AG04450 (cell line): ENCODE measurements around the gene XXYLT1. TPM values are rescaled to one million over a fixed set of nuclear protein-coding genes. Genes with fewer than 3 reads are reported as not detected.

ENCODE experiments used
- CTCF ChIA-PET: fragments of 300-600, 350-600 bp; formaldehyde crosslinking; extraction: SDS; loops from one replicate; lab custom pipeline; 2022; ENCODE audit warnings: antibody characterized with exemption, inconsistent platforms; lab: Charles Lee
- POLR2A ChIA-PET: fragments of 350-600 bp; formaldehyde crosslinking; extraction: SDS; loops from one replicate; lab custom pipeline; 2021; ENCODE audit warnings: antibody characterized with exemption, inconsistent platforms; lab: Yijun Ruan, JAX
- DNase-seq: peaks from one replicate; pipeline ENCODE4 v3.0.0-alpha.2; 2011; ENCODE audit warnings: low read depth, low spot score
- H3K27ac ChIP-seq: one replicate; pipeline ENCODE4 v1.5.1; 2012; ENCODE audit warnings: low read depth, low read length, control low read depth
- H3K27me3 ChIP-seq: one replicate; pipeline ENCODE4 v1.6.0; 2012; ENCODE audit warnings: low read length; ENCODE audit not compliant: control insufficient read depth, insufficient read depth
- H3K4me3 ChIP-seq: 2 replicates; pipeline ENCODE4 v1.5.1; 2011; ENCODE audit warnings: mild to moderate bottlenecking, low read depth, low read length, control low read depth
- H3K9me3 ChIP-seq: 2 replicates; pipeline ENCODE4 v1.5.1; 2012; ENCODE audit warnings: low read length; ENCODE audit not compliant: control insufficient read depth, insufficient read depth
- polyA plus RNA-seq: library from polyadenylated mRNA; depleted of rRNA; stranded (reverse); fragments of >200 nt; gene quantifications from 2 replicates; pipeline ENCODE4 v1.2.3, GENCODE V29; 2011
- TF ChIP-seq, protein P1 (sequence below): IDR thresholded peaks from 2 replicates; pipeline ENCODE4 v1.5.1; 2011; ENCODE audit warnings: low read depth, low read length, control low read depth, inconsistent platforms

XXYLT1 gene
- polyA plus RNA-seq, 1 experiment, result 16.5 TPM

DNA sequence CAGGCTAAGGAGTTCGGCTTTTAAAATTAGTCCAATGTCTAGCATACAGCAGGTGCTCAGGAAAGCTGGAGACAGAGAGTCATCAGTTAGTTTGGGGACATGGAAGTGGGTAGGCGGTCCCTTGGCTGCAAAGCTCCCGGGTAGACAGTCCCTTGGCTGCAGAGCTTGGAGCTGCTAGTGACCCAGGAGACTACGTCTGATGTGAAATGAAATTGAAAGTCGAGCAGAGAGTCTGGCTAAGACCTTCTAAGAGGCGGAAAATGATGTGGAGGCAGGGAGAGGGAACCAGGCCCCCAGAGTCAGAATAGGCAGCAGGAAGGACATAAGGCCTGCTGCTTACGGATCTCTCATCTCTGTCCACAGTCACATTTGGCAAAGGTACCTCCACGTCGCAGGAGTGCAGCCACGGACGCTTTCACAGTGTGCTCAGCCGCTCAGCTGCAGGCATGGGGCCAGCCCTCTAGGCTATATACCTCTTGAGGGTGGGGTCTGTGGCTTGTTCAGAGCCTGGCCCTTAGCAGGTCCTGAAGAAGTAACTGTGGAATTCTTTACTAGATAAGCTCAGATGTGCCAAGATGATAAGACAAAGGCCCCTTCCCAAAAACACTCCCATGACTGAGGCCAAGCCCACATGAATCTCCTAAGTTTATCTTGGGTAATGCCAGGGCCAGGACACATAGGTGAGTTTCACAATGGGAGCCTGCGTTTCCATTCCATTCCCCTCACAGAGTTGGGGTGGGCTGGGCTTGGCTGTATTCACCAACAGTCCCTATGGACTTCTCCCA lies 131.7 kb downstream of the XXYLT1 start:
- POLR2A ChIA-PET, result no interaction called here
- Histone ChIP-seq H3K27ac (no peak overlapping the region), H3K27me3 (no peaks in the 10 kb centered on the region), H3K4me3 (no peak overlapping the region), H3K9me3 (peaks cover 6% of the 10 kb centered on the region)
- TF ChIP-seq, protein P1, sequence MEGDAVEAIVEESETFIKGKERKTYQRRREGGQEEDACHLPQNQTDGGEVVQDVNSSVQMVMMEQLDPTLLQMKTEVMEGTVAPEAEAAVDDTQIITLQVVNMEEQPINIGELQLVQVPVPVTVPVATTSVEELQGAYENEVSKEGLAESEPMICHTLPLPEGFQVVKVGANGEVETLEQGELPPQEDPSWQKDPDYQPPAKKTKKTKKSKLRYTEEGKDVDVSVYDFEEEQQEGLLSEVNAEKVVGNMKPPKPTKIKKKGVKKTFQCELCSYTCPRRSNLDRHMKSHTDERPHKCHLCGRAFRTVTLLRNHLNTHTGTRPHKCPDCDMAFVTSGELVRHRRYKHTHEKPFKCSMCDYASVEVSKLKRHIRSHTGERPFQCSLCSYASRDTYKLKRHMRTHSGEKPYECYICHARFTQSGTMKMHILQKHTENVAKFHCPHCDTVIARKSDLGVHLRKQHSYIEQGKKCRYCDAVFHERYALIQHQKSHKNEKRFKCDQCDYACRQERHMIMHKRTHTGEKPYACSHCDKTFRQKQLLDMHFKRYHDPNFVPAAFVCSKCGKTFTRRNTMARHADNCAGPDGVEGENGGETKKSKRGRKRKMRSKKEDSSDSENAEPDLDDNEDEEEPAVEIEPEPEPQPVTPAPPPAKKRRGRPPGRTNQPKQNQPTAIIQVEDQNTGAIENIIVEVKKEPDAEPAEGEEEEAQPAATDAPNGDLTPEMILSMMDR, result no peak
- CTCF ChIA-PET, result no interaction called here
- DNase-seq, result no peak

DNA sequence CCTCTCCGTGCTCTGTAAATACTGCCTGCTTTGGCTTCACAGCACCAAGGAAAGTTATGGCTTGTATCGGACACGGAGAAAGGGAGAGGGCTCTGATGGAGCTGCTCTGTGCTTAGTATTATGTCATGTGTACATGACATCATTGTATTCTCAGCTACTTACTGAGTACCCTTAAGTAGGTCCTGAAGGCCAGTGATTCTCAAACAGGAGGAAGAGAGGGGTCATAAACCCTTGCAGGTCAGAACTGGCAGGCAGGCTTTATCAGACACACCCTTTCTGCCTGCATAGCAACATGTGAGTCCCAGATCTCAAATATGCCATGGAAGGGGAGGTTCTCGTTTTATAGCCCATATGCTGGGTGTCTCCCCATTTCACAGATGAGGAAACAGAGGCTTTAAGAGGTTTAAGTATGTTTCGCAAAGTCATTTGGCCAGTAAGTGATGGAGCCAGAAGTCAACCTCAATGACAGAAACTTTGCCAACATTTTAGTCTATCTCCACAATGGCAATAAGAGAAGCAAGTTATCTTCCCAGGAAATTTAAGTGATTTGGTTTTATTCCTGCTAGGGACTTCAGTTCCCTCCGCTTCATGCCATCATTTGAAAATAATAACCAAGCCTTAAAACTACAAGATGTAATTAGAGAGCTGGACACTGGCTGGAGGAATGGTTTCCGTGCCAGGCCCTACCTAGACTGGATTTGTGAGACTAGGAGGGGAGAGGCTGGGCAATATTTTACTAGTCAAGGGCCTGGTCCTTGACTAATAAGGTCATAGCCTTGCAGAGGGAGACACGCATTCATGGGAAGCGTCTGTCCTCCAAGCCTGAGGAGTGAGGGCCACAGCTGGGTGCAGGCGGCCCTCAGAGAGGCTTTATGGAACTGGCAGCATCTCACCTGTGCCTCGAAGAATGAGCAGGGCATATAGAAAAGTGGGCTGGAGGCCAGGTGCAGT lies 133.0 kb downstream of the XXYLT1 start:
- TF ChIP-seq, protein P1, result no peak
- ChIA-PET CTCF (no interaction called here), POLR2A (no interaction called here)
- Histone ChIP-seq H3K4me3 (no peak overlapping the region), H3K9me3 (peaks cover 6% of the 10 kb centered on the region), H3K27me3 (no peaks in the 10 kb centered on the region), H3K27ac (no peak overlapping the region)
- DNase-seq, result no peak

DNA sequence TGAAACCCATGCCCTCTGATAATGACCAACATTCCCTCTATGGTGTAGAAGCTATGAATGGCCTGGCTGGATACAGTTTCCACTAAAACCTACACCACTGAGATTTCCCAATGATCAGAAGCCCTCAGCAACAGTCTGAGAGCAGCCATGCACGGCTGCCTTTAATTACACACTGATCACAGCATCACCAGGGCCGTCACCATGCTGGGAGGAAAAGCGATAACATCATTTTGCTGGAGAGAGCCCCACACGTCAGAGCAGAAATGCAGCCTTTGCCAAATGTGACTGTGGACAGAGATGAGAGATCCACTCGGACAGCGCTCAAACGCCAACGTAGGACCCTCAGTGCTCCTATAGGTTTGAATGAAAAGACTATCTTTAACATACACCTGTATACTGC lies 135.0 kb downstream of the XXYLT1 start:
- Histone ChIP-seq H3K27ac (no peak overlapping the region), H3K4me3 (no peak overlapping the region), H3K27me3 (no peaks in the 10 kb centered on the region), H3K9me3 (peaks cover 3% of the 10 kb centered on the region; the same call in 1 of the 2 replicates)
- TF ChIP-seq, protein P1, result no peak
- no peak for DNase-seq
- ChIA-PET CTCF (no interaction called here), POLR2A (no interaction called here)

GRCh38 chr3:195134431-195134830 lies 136.5 kb downstream of the XXYLT1 start:
- TF ChIP-seq, protein P1, result no peak
- H3K9me3 ChIP-seq, result no peaks in the 10 kb centered on the region
- ChIA-PET CTCF (interaction anchor here (0.8 to 3.0 kb wide), 5 partner anchors 15 to 463 kb away, joined by 5 to 20 read pairs (median 7); no protein-coding TSS in a partner anchor), POLR2A (interaction anchor here (0.7 to 1.5 kb wide), 3 partner anchors 14 to 58 kb away, joined by 3 to 5 read pairs (median 3); no protein-coding TSS in a partner anchor)
- no peak overlapping the region for H3K27ac ChIP-seq
- DNase-seq, result no peak
- no peaks in the 10 kb centered on the region for H3K27me3 ChIP-seq
- no peak overlapping the region for H3K4me3 ChIP-seq
